ENCODE data around the gene RYR2. TPM values are rescaled to one million over a fixed set of nuclear protein-coding genes. Genes with fewer than 3 reads are reported as not detected.

Gene RYR2
- total RNA-seq, 1 donor from 2014 or later, result 0.28 TPM

DNA sequence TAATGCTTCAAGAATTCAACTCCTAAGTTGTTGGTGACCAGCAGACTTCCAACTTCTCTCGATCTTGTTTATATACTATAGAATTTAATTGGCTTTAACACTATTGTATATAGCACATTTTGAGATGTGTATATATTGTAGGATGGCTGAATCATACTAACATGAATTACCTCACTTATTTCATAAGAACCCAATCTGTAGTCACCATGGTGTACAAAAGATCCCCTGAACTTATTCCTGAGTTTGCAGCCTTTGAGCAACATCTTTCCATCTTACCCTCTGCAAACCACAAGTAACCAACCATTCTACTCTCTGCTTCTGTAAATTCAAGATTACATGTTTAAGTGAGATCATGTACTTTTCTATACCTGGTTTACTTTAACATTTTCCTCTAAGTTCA lies 836.4 kb downstream of the RYR2 start:
- ATAC-seq, result no peak

DNA sequence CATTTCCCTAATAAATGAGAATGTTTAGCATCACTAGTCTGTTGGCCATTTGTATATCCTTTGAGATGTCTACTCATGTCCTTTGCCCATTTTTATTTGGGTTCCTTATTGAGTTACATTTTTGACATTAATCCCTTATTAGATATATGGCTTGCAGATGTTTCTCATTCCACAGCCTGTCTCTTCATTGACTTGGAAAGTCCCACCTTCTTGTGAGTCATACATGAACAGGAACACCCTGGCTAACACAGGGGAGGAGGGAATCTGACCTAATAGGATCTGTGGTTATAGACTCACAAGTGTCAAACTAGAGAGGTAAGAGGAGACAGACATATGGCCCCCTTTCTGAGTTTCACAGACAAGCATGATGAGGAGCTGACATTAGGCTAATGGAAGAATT lies 837.2 kb downstream of the RYR2 start:
- peak; percentile 87 for ATAC-seq

Other genes starting within 250 kb of the RYR2 start
- 11.3 TPM for gene MTR, start 246.9 kb upstream of the RYR2 start, total RNA-seq
- gene MT1HL1, start 37.7 kb upstream of the RYR2 start, total RNA-seq, result not detected

Measured in esophagus mucosa (tissue), 1 donor.